Astrocyte of the cerebellum (primary cell): ENCODE data around the gene CNTN3.

Source experiments
- DNase-seq: peaks from one replicate; pipeline ENCODE4 v3.0.0-alpha.2; 2011; ENCODE audit warnings: low read depth
- H3K4me3 ChIP-seq: 2 replicates; pipeline ENCODE4 v1.5.1; 2011; ENCODE audit warnings: mild to moderate bottlenecking, low read depth, low read length, moderate library complexity
- CTCF ChIP-seq: IDR thresholded peaks from 2 replicates; pipeline ENCODE4 v1.5.1; 2012; ENCODE audit warnings: low read length, low read depth, moderate library complexity, mild to moderate bottlenecking; ENCODE audit errors: missing control alignments
- in situ Hi-C: cut with HindIII; loops from 2 replicates; pipeline ENCODE4 v1.10.0; 2017; ENCODE audit warnings: low sequenced_read_pairs

CNTN3 gene

GRCh38 chr3:74617776-74618175 is 3.3 kb upstream of the CNTN3 start:
- no peak for DNase-seq
- no peak for TF ChIP-seq CTCF
- in situ Hi-C loops = no loop called here
- H3K4me3 ChIP-seq = no peak overlapping the region

DNA sequence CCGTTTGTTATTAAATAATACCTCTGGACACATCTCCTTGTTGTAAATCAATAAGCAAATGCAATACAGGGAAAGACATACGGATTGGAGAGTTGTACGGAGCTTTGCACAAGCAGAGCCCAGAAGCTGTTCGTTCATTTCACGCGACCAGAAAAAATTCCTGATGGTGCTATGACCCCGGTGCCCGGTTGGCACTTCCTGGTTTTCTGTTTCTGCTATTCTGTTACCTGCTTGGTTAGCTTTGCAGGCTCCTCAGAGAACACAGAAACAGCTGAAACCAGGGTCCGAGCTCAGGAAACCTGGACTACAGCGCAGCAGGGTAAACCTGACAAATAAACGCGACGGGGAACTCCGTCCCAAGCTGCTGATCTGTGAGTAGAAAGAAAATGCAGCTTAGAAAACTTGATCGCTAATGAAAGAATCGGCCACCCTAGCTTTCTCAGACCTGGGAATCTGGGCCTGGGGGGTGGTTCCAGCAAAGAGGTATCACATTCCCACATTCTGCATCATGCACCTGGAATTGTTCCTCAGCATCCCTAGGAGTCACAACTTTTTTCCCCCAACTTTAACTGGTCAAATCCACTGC is 845 bp downstream of the CNTN3 start:
- DNase-seq = no peak

DNA sequence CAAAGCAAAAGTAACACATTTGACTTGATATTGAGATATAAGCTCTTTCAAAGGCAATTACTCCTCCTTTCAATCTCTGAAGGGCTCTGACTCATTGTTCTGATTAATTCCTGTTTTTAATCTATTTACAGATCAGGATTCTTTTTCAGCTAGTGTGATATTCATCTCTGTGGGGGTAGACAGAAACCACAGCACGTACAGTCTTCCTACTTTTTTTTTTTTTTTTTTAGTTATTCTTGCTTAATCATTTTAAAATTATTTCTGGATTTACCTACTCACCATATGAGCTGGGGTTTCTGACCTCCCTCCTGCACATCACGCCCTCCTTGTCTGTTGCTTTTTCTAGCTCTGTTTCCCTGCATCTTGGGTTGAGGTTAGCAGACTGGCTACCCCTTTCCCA is 1.4 kb downstream of the CNTN3 start:
- no peak for TF ChIP-seq CTCF
- in situ Hi-C loops = no loop called here
- DNase-seq = no peak
- no peak overlapping the region for H3K4me3 ChIP-seq

More for the DNA sequence above, 845 bp downstream of the CNTN3 start:
- H3K4me3 ChIP-seq = peak overlapping the region; percentile 24
- TF ChIP-seq CTCF = no peak
- in situ Hi-C loops = no loop called here

- in situ Hi-C loops = no loop called here
- TF ChIP-seq CTCF = no peak
Observed at GRCh38 chr3:74611206-74611605, 3.3 kb downstream of the CNTN3 start.

DNA sequence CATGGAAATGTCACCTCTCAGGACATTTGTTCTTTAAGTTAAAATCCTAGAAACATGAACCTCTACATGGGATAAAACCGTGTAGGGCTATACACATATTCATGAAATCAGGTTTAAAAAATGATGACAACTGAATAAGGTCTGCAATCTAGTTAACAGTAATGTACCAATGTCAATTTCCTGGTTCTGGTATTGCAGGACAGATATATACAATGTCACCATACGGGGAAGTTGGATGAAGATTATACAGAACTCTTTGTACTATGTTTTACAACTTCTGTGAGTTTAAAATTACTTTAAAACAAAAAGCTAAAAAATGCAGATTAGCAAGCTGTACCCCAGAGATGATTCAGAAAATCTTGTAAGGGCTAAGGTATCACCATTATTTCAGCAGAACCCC is 6.7 kb downstream of the CNTN3 start:
- no peak overlapping the region for H3K4me3 ChIP-seq
- no peak for DNase-seq
- TF ChIP-seq CTCF = no peak
- in situ Hi-C loops = no loop called here

More at GRCh38 chr3:74611206-74611605, 3.3 kb downstream of the CNTN3 start:
- no peak for DNase-seq
- H3K4me3 ChIP-seq = no peak overlapping the region

GRCh38 chr3:74606996-74607395 is 7.5 kb downstream of the CNTN3 start:
- no peak for DNase-seq
- TF ChIP-seq CTCF = no peak
- in situ Hi-C loops = no loop called here
- H3K4me3 ChIP-seq = no peak overlapping the region

- H3K4me3 ChIP-seq = no peak overlapping the region
- in situ Hi-C loops = no loop called here
- TF ChIP-seq CTCF = no peak
- no peak for DNase-seq
Observed at GRCh38 chr3:74605437-74605836, 9.0 kb downstream of the CNTN3 start.
